Type B pancreatic cell (in vitro differentiated cells): ENCODE data around the gene FAM168A. TPM values are rescaled to one million over a fixed set of nuclear protein-coding genes. Genes with fewer than 3 reads are reported as not detected.

Experiments used
- DNase-seq: peaks from one replicate; pipeline ENCODE4 v3.0.0; 2021; ENCODE audit warnings: mixed read lengths; ENCODE audit not compliant: unreplicated experiment; ENCODE audit errors: extremely low spot score
- H3K27ac Mint-ChIP-seq: 2 replicates; pipeline ENCODE4 v1.8.0; 2021; ENCODE audit warnings: mild to moderate bottlenecking, mixed read lengths
- H3K27me3 Mint-ChIP-seq: 2 replicates; pipeline ENCODE4 v1.8.0; 2021; ENCODE audit warnings: mixed read lengths
- H3K36me3 Mint-ChIP-seq: 2 replicates; pipeline ENCODE4 v1.8.0; 2021; ENCODE audit warnings: mixed read lengths
- H3K4me1 Mint-ChIP-seq: one replicate; pipeline ENCODE4 v1.8.0; 2021; ENCODE audit warnings: mixed read lengths; ENCODE audit not compliant: unreplicated experiment
- H3K4me3 Mint-ChIP-seq: 2 replicates; pipeline ENCODE4 v1.8.0; 2021; ENCODE audit warnings: mild to moderate bottlenecking, mixed read lengths
- H3K9me3 Mint-ChIP-seq: 2 replicates; pipeline ENCODE4 v1.8.0; 2021; ENCODE audit warnings: mixed read lengths
- CTCF ChIP-seq: fragments of 200-600 bp; sonication (generic); conservative IDR thresholded peaks from 2 replicates; pipeline ENCODE4 v1.5.0; 2021; ENCODE audit warnings: antibody characterized with exemption, mild to moderate bottlenecking
- total RNA-seq: library from RNA; stranded (reverse); gene quantifications from 2 replicates; pipeline ENCODE4 v1.2.1, GENCODE V29; 2021; ENCODE audit warnings: low replicate concordance

The FAM168A gene
- total RNA-seq, 1 donor from 2014 or later = 39.6 TPM

GRCh38 chr11:73397468-73398131 lies 200.3 kb downstream of the FAM168A start:
- H3K27me3 Mint-ChIP-seq = no peaks in the 10 kb centered on the region
- no peak for DNase-seq
- TF ChIP-seq CTCF = no peak
- H3K9me3 Mint-ChIP-seq = no peaks in the 10 kb centered on the region
- H3K36me3 Mint-ChIP-seq = no peaks in the 10 kb centered on the region
- H3K4me3 Mint-ChIP-seq = no peak overlapping the region
- no peak overlapping the region for H3K27ac Mint-ChIP-seq
- H3K4me1 Mint-ChIP-seq = no peaks in the 10 kb centered on the region

- no peaks in the 10 kb centered on the region for H3K9me3 Mint-ChIP-seq
- H3K27me3 Mint-ChIP-seq = no peaks in the 10 kb centered on the region
- H3K4me1 Mint-ChIP-seq = no peaks in the 10 kb centered on the region
- H3K27ac Mint-ChIP-seq = no peak overlapping the region
- H3K36me3 Mint-ChIP-seq = no peaks in the 10 kb centered on the region
- no peak for DNase-seq
- H3K4me3 Mint-ChIP-seq = no peak overlapping the region
- TF ChIP-seq CTCF = no peak
Measured at GRCh38 chr11:73396985-73397384, 200.9 kb downstream of the FAM168A start.

GRCh38 chr11:73396251-73396930 lies 201.5 kb downstream of the FAM168A start:
- DNase-seq = no peak
- Mint-ChIP-seq H3K27me3 (no peaks in the 10 kb centered on the region), H3K9me3 (no peaks in the 10 kb centered on the region), H3K27ac (no peak overlapping the region), H3K4me1 (no peaks in the 10 kb centered on the region), H3K36me3 (no peaks in the 10 kb centered on the region), H3K4me3 (no peak overlapping the region)
- no peak for TF ChIP-seq CTCF

GRCh38 chr11:73395297-73396208 lies 202.4 kb downstream of the FAM168A start:
- no peak overlapping the region for H3K4me3 Mint-ChIP-seq
- H3K27me3 Mint-ChIP-seq = no peaks in the 10 kb centered on the region
- no peaks in the 10 kb centered on the region for H3K4me1 Mint-ChIP-seq
- H3K27ac Mint-ChIP-seq = no peak overlapping the region
- TF ChIP-seq CTCF = no peak
- H3K9me3 Mint-ChIP-seq = no peaks in the 10 kb centered on the region
- no peak for DNase-seq
- no peaks in the 10 kb centered on the region for H3K36me3 Mint-ChIP-seq

GRCh38 chr11:73394416-73395296 lies 203.3 kb downstream of the FAM168A start:
- no peak for DNase-seq
- H3K9me3 Mint-ChIP-seq = no peaks in the 10 kb centered on the region
- H3K4me1 Mint-ChIP-seq = peaks cover 5% of the 10 kb centered on the region
- no peaks in the 10 kb centered on the region for H3K27me3 Mint-ChIP-seq
- no peak overlapping the region for H3K4me3 Mint-ChIP-seq
- H3K36me3 Mint-ChIP-seq = no peaks in the 10 kb centered on the region
- no peak for TF ChIP-seq CTCF
- H3K27ac Mint-ChIP-seq = no peak overlapping the region
